ENCODE data around the gene CASP10. TPM values are rescaled to one million over a fixed set of nuclear protein-coding genes. Genes with fewer than 3 reads are reported as not detected.

CASP10 gene
- total and polyA plus RNA-seq, 9 of the 15 experiments (the other 6 are each of a cell fraction or from before 2014, with no cell fraction given) = 7.1 to 20.4 (median 10.8) TPM

GRCh38 chr2:201257956-201258665, 75.2 kb downstream of the CASP10 start (continued):
- TF ChIP-seq, protein P1, sequence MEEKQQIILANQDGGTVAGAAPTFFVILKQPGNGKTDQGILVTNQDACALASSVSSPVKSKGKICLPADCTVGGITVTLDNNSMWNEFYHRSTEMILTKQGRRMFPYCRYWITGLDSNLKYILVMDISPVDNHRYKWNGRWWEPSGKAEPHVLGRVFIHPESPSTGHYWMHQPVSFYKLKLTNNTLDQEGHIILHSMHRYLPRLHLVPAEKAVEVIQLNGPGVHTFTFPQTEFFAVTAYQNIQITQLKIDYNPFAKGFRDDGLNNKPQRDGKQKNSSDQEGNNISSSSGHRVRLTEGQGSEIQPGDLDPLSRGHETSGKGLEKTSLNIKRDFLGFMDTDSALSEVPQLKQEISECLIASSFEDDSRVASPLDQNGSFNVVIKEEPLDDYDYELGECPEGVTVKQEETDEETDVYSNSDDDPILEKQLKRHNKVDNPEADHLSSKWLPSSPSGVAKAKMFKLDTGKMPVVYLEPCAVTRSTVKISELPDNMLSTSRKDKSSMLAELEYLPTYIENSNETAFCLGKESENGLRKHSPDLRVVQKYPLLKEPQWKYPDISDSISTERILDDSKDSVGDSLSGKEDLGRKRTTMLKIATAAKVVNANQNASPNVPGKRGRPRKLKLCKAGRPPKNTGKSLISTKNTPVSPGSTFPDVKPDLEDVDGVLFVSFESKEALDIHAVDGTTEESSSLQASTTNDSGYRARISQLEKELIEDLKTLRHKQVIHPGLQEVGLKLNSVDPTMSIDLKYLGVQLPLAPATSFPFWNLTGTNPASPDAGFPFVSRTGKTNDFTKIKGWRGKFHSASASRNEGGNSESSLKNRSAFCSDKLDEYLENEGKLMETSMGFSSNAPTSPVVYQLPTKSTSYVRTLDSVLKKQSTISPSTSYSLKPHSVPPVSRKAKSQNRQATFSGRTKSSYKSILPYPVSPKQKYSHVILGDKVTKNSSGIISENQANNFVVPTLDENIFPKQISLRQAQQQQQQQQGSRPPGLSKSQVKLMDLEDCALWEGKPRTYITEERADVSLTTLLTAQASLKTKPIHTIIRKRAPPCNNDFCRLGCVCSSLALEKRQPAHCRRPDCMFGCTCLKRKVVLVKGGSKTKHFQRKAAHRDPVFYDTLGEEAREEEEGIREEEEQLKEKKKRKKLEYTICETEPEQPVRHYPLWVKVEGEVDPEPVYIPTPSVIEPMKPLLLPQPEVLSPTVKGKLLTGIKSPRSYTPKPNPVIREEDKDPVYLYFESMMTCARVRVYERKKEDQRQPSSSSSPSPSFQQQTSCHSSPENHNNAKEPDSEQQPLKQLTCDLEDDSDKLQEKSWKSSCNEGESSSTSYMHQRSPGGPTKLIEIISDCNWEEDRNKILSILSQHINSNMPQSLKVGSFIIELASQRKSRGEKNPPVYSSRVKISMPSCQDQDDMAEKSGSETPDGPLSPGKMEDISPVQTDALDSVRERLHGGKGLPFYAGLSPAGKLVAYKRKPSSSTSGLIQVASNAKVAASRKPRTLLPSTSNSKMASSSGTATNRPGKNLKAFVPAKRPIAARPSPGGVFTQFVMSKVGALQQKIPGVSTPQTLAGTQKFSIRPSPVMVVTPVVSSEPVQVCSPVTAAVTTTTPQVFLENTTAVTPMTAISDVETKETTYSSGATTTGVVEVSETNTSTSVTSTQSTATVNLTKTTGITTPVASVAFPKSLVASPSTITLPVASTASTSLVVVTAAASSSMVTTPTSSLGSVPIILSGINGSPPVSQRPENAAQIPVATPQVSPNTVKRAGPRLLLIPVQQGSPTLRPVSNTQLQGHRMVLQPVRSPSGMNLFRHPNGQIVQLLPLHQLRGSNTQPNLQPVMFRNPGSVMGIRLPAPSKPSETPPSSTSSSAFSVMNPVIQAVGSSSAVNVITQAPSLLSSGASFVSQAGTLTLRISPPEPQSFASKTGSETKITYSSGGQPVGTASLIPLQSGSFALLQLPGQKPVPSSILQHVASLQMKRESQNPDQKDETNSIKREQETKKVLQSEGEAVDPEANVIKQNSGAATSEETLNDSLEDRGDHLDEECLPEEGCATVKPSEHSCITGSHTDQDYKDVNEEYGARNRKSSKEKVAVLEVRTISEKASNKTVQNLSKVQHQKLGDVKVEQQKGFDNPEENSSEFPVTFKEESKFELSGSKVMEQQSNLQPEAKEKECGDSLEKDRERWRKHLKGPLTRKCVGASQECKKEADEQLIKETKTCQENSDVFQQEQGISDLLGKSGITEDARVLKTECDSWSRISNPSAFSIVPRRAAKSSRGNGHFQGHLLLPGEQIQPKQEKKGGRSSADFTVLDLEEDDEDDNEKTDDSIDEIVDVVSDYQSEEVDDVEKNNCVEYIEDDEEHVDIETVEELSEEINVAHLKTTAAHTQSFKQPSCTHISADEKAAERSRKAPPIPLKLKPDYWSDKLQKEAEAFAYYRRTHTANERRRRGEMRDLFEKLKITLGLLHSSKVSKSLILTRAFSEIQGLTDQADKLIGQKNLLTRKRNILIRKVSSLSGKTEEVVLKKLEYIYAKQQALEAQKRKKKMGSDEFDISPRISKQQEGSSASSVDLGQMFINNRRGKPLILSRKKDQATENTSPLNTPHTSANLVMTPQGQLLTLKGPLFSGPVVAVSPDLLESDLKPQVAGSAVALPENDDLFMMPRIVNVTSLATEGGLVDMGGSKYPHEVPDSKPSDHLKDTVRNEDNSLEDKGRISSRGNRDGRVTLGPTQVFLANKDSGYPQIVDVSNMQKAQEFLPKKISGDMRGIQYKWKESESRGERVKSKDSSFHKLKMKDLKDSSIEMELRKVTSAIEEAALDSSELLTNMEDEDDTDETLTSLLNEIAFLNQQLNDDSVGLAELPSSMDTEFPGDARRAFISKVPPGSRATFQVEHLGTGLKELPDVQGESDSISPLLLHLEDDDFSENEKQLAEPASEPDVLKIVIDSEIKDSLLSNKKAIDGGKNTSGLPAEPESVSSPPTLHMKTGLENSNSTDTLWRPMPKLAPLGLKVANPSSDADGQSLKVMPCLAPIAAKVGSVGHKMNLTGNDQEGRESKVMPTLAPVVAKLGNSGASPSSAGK (IDR thresholded peaks at IDR 0.05) = peak; percentile 83
- TF ChIP-seq SPI1 (IDR thresholded peaks at IDR 0.05; ENCODE audit: borderline replicate concordance, low read depth, low read length) = 0 out of 2 replicates have a peak, but pooled peaks have one; percentile 17
- peak; percentile 46; the same call in 1 of the 2 replicates for TF ChIP-seq POLR2G (IDR thresholded peaks at IDR 0.05; ENCODE audit: low read depth, low read length)
- 0 out of 2 replicates have a peak, but pooled peaks have one; percentile 5 for TF ChIP-seq ZNF668 (CRISPR knock-in tag; IDR thresholded peaks at IDR 0.05)
- TF ChIP-seq SUPT5H (IDR thresholded peaks at IDR 0.05) = peak; percentile 49; the same call in 1 of the 2 replicates
- TF ChIP-seq RNF2 (IDR thresholded peaks at IDR 0.05) = peak; percentile 28; the same call in 1 of the 2 replicates
- TF ChIP-seq, protein P2, sequence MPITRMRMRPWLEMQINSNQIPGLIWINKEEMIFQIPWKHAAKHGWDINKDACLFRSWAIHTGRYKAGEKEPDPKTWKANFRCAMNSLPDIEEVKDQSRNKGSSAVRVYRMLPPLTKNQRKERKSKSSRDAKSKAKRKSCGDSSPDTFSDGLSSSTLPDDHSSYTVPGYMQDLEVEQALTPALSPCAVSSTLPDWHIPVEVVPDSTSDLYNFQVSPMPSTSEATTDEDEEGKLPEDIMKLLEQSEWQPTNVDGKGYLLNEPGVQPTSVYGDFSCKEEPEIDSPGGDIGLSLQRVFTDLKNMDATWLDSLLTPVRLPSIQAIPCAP (CRISPR knock-in tag; IDR thresholded peaks at IDR 0.05; ENCODE audit: borderline replicate concordance) = no peak
- peak; percentile 20; the same call in 1 of the 2 replicates for TF ChIP-seq MBD2 (IDR thresholded peaks at IDR 0.05; ENCODE audit: borderline replicate concordance, low read depth)
- TF ChIP-seq ZNF764 (CRISPR knock-in tag; IDR thresholded peaks at IDR 0.05; ENCODE audit: low read depth) = no peak
- peak; percentile 37 for TF ChIP-seq RBBP5 (IDR thresholded peaks at IDR 0.05; ENCODE audit: borderline replicate concordance, insufficient read depth, low read length, poor library complexity, severe bottlenecking)
- TF ChIP-seq POLR2H (tag; IDR thresholded peaks at IDR 0.05; ENCODE audit: low read depth) = peak; percentile 58
- 0 out of 2 replicates have a peak, but pooled peaks have one; percentile 44 for TF ChIP-seq ZBTB17 (CRISPR knock-in tag; IDR thresholded peaks at IDR 0.05)
- TF ChIP-seq SIRT6 (IDR thresholded peaks at IDR 0.05; ENCODE audit: low read depth, low read length) = no peak
- peak; percentile 67; the same call in 1 of the 2 replicates for TF ChIP-seq TAF7 (tag; IDR thresholded peaks at IDR 0.05)
- 0 out of 4 replicates have a peak, but pooled peaks of 1 of the 2 experiments have one; percentile 20 for TF ChIP-seq SIN3A (IDR thresholded peaks at IDR 0.05; ENCODE audit: borderline replicate concordance in 2 of 2, control insufficient read depth in 1 of 2, low read depth in 2 of 2, low read length in 2 of 2)

All from K562 (cell line).